ENCODE results near the gene AGPS. TPM values are rescaled to one million over a fixed set of nuclear protein-coding genes. Genes with fewer than 3 reads are reported as not detected.

Gene AGPS
- total and polyA plus RNA-seq, 9 of the 15 experiments (the other 6 are each of a cell fraction or from before 2014, with no cell fraction given) = 15.5 to 211 (median 63.1) TPM

DNA sequence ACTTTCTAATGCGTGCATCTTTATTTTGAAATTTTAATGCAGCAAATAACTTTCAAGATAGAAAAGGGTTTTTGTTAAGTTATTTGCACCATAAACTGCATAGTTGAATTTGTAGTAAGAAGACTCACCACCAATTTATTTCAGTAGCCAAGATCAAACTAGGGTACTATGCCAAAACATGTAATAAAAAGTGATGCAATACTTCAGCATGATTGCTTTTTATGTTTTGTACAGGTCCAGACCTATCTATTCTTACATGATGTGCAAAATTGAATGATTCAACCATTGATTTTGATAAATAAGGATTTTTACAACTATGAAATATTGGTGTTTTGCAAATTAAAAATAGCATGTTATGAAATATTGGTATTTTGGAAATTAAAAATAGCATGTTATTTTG, 26.7 kb downstream of the AGPS start (continued):
- TF ChIP-seq, protein P1, sequence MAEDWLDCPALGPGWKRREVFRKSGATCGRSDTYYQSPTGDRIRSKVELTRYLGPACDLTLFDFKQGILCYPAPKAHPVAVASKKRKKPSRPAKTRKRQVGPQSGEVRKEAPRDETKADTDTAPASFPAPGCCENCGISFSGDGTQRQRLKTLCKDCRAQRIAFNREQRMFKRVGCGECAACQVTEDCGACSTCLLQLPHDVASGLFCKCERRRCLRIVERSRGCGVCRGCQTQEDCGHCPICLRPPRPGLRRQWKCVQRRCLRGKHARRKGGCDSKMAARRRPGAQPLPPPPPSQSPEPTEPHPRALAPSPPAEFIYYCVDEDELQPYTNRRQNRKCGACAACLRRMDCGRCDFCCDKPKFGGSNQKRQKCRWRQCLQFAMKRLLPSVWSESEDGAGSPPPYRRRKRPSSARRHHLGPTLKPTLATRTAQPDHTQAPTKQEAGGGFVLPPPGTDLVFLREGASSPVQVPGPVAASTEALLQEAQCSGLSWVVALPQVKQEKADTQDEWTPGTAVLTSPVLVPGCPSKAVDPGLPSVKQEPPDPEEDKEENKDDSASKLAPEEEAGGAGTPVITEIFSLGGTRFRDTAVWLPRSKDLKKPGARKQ (CRISPR knock-in tag; IDR thresholded peaks at IDR 0.05) = no peak
- TF ChIP-seq POLR2G (IDR thresholded peaks at IDR 0.05; ENCODE audit: low read depth, low read length) (no peak), KLF6 (CRISPR knock-in tag; IDR thresholded peaks at IDR 0.05; ENCODE audit: borderline replicate concordance) (0 out of 2 replicates have a peak, but pooled peaks have one; percentile 26), CLOCK (CRISPR knock-in tag; IDR thresholded peaks at IDR 0.05; ENCODE audit: borderline replicate concordance) (no peak), BHLHE40 (IDR thresholded peaks at IDR 0.05; ENCODE audit: low read length) (no peak), TOE1 (IDR thresholded peaks at IDR 0.05; ENCODE audit: borderline replicate concordance) (no peak), TOE1 (CRISPR knock-in tag; IDR thresholded peaks at IDR 0.05; ENCODE audit: borderline replicate concordance, low read depth) (no peak), SNIP1 (IDR thresholded peaks at IDR 0.05; ENCODE audit: low read depth) (no peak)
- TF ChIP-seq, protein P2, sequence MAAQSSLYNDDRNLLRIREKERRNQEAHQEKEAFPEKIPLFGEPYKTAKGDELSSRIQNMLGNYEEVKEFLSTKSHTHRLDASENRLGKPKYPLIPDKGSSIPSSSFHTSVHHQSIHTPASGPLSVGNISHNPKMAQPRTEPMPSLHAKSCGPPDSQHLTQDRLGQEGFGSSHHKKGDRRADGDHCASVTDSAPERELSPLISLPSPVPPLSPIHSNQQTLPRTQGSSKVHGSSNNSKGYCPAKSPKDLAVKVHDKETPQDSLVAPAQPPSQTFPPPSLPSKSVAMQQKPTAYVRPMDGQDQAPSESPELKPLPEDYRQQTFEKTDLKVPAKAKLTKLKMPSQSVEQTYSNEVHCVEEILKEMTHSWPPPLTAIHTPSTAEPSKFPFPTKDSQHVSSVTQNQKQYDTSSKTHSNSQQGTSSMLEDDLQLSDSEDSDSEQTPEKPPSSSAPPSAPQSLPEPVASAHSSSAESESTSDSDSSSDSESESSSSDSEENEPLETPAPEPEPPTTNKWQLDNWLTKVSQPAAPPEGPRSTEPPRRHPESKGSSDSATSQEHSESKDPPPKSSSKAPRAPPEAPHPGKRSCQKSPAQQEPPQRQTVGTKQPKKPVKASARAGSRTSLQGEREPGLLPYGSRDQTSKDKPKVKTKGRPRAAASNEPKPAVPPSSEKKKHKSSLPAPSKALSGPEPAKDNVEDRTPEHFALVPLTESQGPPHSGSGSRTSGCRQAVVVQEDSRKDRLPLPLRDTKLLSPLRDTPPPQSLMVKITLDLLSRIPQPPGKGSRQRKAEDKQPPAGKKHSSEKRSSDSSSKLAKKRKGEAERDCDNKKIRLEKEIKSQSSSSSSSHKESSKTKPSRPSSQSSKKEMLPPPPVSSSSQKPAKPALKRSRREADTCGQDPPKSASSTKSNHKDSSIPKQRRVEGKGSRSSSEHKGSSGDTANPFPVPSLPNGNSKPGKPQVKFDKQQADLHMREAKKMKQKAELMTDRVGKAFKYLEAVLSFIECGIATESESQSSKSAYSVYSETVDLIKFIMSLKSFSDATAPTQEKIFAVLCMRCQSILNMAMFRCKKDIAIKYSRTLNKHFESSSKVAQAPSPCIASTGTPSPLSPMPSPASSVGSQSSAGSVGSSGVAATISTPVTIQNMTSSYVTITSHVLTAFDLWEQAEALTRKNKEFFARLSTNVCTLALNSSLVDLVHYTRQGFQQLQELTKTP (IDR thresholded peaks at IDR 0.05; ENCODE audit: low read depth in 1 of 2, partially characterized antibody in 2 of 2) = no peak
